Psoas muscle (tissue), 8 donors: ENCODE measurements around the gene VCL. TPM values are rescaled to one million over a fixed set of nuclear protein-coding genes. Genes with fewer than 3 reads are reported as not detected.
A peak's percentile ranks its signal among the peaks of the same experiment; 100 is the strongest.

Experiments used
- ATAC-seq, 4 donors: fragments of 200-7000 bp; cut with Tn5 transposase; one replicate each; pipeline ENCODE4 v1.9.1; 2020; ENCODE audit warnings: moderate library complexity in 3 of 4, mild to moderate bottlenecking in 2 of 4
- DNase-seq, 2 donors: peaks; one replicate each; pipeline ENCODE4 v3.0.0-alpha.2; 2020
- H3K27ac ChIP-seq: fragments of 200-600 bp; one replicate; pipeline ENCODE4 v1.8.0; 2022
- H3K27me3 ChIP-seq, 3 donors: fragments of 200-600 bp in 1 of 3; one replicate each; pipeline versions ENCODE4 v1.6.1 to v1.8.0; 2013 to 2022; ENCODE audit warnings: low read length in 2 of 3, mild to moderate bottlenecking in 2 of 3, moderate library complexity in 1 of 3; ENCODE audit not compliant: insufficient read depth in 3 of 3
- H3K36me3 ChIP-seq, 2 donors: fragments of 200-600 bp in 1 of 2; one replicate each; pipeline versions ENCODE4 v1.6.1 to v1.8.0; 2013 to 2022; ENCODE audit warnings: low read depth in 1 of 2, mild to moderate bottlenecking in 1 of 2, moderate library complexity in 1 of 2; ENCODE audit not compliant: insufficient read depth in 1 of 2
- H3K4me1 ChIP-seq: fragments of 200-600 bp; one replicate; pipeline ENCODE4 v1.8.0; 2022
- H3K4me3 ChIP-seq: fragments of 200-600 bp; one replicate; pipeline ENCODE4 v1.8.0; 2022; ENCODE audit warnings: mild to moderate bottlenecking
- H3K9me3 ChIP-seq: fragments of 200-600 bp; one replicate; pipeline ENCODE4 v1.8.0; 2022
- CTCF ChIP-seq: fragments of 200-600 bp; IDR thresholded peaks from one replicate; pipeline ENCODE4 v1.8.0; 2022; ENCODE audit warnings: antibody characterized with exemption
- WGBS, 3 donors: extraction: QIAGEN DNeasy Blood & Tissue Kit; methylation state at CpG; one replicate each; pipeline versions ENCODE4 v1.1.6 to v1.1.7; 2013; 5-methylcytosine and 5-hydroxymethylcytosine counted together
- intact Hi-C, 2 donors: fragments of 100-400 bp; cut with DNase I; formaldehyde crosslinking; loops; one replicate each; pipeline versions ENCODE4 v1.11.0 to v1.14.2; 2022
- polyA plus RNA-seq, 3 donors: library from polyadenylated mRNA; stranded (reverse); fragments of 200-250 nt; gene quantifications; one replicate each; pipeline ENCODE4 v1.2.3, GENCODE V29; 2013
- total RNA-seq, 4 donors: library from RNA; stranded (reverse); fragmentation: NEBNext Ultra II Directional in 2 of 4; extraction: Animal tissue kit (Norgen Biotek cat#: 25700) in 2 of 4; gene quantifications; one replicate each; pipeline versions ENCODE4 v1.2.1 to v1.2.4, GENCODE V29; 2021 to 2023
- donor health status: healthy with polysubstance abuse.
- donor health status: DM: no; HTN: no; CAD: no; lungs with moderate emphysema.
- donor health status: Bipolar disorder and iron deficiency.
- donor health status: healthy.
- donor health status: DM: yes; HTN: yes; CAD: no.
- donor health status: DM: no; HTN: no; CAD: no.
- donor health status: DM: no; HTN: no; CAD: no.
- donor health status: DM: yes; HTN: yes; CAD: no.

The VCL gene
- total and polyA plus RNA-seq, 7 donors, result 54.5 to 426 (median 93.2) TPM

DNA sequence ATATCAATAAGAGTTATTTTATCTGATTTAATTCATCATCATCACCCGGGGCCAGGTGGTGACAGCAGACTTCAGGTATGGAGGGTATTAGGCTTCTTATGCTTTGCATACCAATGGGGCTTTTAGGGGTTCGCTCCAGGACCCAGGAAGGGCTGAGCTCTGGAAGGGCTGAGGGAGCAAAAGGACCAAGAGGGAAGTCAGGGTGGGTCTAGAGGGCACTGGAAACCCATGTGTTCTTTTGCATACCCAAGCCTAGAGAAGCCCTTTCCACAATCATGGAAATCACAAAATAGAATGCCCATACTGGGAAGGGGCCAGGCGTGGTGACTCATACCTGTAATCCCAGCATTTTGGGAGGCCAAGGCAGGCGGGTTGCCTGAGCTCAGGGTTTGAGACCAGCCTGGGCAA lies 30.9 kb upstream of the VCL start:
- no peak overlapping the region for H3K4me3 ChIP-seq
- DNase-seq, result no peak
- H3K9me3 ChIP-seq, result no peaks in the 10 kb centered on the region
- ATAC-seq, result no peak
- no peaks in the 10 kb centered on the region for H3K36me3 ChIP-seq
- no peaks in the 10 kb centered on the region for H3K27me3 ChIP-seq
- H3K4me1 ChIP-seq, result peaks cover 6% of the 10 kb centered on the region
- H3K27ac ChIP-seq, result peak overlapping the region; percentile 84
- WGBS, 3 donors, result 89 to 96% (median 91%) methylated on average over 4 of the region's 4 CpGs
- no peak for TF ChIP-seq CTCF
- intact Hi-C loops, result no loop called here

GRCh38 chr10:73967544-73967943 lies 30.4 kb upstream of the VCL start:
- ATAC-seq, result no peak
- H3K36me3 ChIP-seq, result no peaks in the 10 kb centered on the region
- no peak overlapping the region for H3K27ac ChIP-seq
- H3K9me3 ChIP-seq, result no peaks in the 10 kb centered on the region
- 91 to 94% (median 94%) methylated on average over 5 of the region's 5 CpGs for WGBS, 3 donors
- no peak for DNase-seq
- H3K4me1 ChIP-seq, result peaks cover 6% of the 10 kb centered on the region
- intact Hi-C loops, result no loop called here
- TF ChIP-seq CTCF, result no peak
- H3K27me3 ChIP-seq, result no peaks in the 10 kb centered on the region
- no peak overlapping the region for H3K4me3 ChIP-seq

- H3K9me3 ChIP-seq, result no peaks in the 10 kb centered on the region
- no peak overlapping the region for H3K27ac ChIP-seq
- H3K4me3 ChIP-seq, result no peak overlapping the region
- WGBS, 3 donors, result 64 to 71% (median 70%) methylated on average over 6 of the region's 6 CpGs
- no peaks in the 10 kb centered on the region for H3K27me3 ChIP-seq
- no peaks in the 10 kb centered on the region for H3K36me3 ChIP-seq
- DNase-seq (no peak), ATAC-seq (no peak)
- H3K4me1 ChIP-seq, result peaks cover 6% of the 10 kb centered on the region
- no peak for TF ChIP-seq CTCF
- intact Hi-C loops, result no loop called here
These were observed 29.8 kb upstream of the VCL start for GRCh38 chr10:73968098-73968521.

- TF ChIP-seq CTCF, result no peak
- H3K27ac ChIP-seq, result no peak overlapping the region
- intact Hi-C loops, result no loop called here
- no peaks in the 10 kb centered on the region for H3K36me3 ChIP-seq
- ATAC-seq (no peak), DNase-seq (no peak)
- H3K4me1 ChIP-seq, result peaks cover 6% of the 10 kb centered on the region
- no peaks in the 10 kb centered on the region for H3K9me3 ChIP-seq
- 85 to 93% (median 88%) methylated on average over 5 of the region's 5 CpGs for WGBS, 3 donors
- no peaks in the 10 kb centered on the region for H3K27me3 ChIP-seq
- no peak overlapping the region for H3K4me3 ChIP-seq
These were observed 28.6 kb upstream of the VCL start for GRCh38 chr10:73969224-73969841.

- intact Hi-C loops, result loop anchor here in 1 of 2 donors (10.0 kb wide), 1 partner anchor 56 kb away; the partner anchor contains the start of gene PLAU
- H3K4me3 ChIP-seq, result no peak overlapping the region
- WGBS, 3 donors, result 70 to 84% (median 77%) methylated on average over 2 of the region's 2 CpGs
- no peak overlapping the region for H3K27ac ChIP-seq
- DNase-seq (no peak), ATAC-seq (no peak)
- no peaks in the 10 kb centered on the region for H3K27me3 ChIP-seq
- H3K36me3 ChIP-seq, result no peaks in the 10 kb centered on the region
- no peak for TF ChIP-seq CTCF
- H3K4me1 ChIP-seq, result peaks cover 6% of the 10 kb centered on the region
- no peaks in the 10 kb centered on the region for H3K9me3 ChIP-seq
These were observed 27.1 kb upstream of the VCL start for GRCh38 chr10:73970845-73971244.
